Measurements from ENCODE around the gene PUSL1. TPM values are rescaled to one million over a fixed set of nuclear protein-coding genes. Genes with fewer than 3 reads are reported as not detected.
"Not testable (repeated sequence)": the region's sequence is repeated elsewhere in the genome, so short reads cannot be mapped to it uniquely, and the experiment has no call there.

The PUSL1 gene
- total RNA-seq, 1 donor from 2014 or later: 15.1 TPM

- DNase-seq: no peak
These were observed 2.2 kb downstream of the PUSL1 start for GRCh38 chr1:1310476-1311053.

DNA sequence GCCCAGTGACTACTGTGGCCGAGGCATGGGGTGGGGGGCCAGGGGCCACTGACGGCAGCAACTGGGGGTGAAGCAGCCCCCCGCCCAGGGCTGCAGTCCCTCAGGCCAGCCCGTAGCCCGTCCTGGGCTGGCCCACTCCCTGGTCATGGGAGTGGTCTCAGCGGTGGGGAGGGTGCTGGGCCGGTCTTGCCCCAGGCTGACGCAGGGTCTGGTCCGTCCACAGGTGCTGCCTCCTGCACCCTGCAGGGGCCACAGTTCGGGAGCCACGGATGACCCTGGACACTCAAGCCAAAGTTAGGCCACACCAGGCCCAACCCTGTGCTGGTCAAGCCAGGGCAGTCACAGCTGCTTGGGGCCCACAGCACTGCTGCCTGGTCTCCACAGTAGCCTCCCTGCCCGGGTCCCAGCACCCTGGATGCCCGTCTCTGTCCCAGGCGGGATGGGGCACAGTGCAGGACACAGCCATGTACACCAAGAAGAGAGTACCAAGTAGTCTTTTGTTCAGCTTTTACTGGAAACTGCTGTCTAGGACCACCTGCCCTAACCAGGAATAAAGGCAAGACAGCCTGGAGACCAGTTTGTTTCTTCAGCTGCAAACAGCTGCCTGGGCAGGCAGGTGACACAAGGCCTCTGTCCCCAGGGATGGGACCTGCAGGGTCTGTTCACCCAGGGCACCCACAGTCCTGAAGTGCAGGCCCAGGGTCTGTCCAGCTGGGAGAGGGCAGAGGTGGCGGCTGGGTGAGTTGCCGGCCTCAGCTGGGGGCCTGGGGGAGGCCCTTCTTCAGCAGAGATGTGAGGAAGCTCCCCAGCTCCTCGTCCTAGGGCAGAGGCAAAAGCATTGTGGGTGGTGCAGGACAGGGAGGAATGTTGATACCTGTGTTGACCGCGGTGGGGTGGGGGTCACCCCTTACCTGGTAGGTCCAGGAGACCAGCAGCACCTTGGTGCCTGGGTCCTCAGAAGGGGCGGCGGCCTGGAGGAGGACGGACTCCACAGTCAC lies 3.0 kb downstream of the PUSL1 start:
- no peak for DNase-seq

DNA sequence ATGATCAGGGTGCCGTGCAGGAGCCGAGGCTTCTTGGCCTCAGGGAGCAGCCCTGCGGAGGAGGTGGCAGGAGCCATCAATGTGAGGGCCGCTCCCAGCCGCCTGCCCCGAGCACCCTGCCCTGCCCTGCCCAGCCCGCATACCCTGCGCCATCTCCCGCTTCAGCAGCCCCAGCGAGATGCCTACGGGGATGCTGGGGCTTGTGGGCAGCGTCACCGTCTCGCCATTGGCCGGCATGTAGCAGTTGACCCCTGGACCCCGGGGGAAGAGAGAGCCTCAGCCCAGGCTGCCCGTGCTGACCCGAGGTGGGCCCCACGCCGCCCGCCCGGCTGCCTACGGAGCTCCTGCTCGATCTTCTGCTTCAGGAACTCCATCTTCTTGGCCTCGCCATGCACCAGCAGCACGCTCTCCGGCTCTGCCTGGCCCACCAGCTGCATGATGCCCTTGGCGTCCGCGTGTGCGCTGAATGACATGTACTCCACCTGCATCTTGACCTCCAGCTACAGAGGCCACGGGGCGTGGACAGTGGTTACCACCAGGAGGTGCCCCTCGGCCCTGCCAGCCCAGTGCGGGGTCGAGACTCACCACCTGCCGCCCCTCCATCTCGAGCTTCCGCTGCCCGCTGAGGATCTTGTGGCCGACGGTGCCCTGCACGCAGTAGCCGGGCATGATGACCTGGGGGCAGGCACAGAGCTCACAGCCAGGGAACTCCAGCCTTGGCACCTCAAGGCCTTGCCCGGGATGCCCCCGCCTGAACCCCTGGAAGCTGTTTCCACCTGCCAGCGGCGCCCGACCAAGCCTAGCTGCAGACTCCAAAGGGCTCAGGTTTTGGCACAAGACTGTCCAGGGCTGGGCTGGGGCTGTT lies 4.3 kb downstream of the PUSL1 start:
- no peak for DNase-seq

DNA sequence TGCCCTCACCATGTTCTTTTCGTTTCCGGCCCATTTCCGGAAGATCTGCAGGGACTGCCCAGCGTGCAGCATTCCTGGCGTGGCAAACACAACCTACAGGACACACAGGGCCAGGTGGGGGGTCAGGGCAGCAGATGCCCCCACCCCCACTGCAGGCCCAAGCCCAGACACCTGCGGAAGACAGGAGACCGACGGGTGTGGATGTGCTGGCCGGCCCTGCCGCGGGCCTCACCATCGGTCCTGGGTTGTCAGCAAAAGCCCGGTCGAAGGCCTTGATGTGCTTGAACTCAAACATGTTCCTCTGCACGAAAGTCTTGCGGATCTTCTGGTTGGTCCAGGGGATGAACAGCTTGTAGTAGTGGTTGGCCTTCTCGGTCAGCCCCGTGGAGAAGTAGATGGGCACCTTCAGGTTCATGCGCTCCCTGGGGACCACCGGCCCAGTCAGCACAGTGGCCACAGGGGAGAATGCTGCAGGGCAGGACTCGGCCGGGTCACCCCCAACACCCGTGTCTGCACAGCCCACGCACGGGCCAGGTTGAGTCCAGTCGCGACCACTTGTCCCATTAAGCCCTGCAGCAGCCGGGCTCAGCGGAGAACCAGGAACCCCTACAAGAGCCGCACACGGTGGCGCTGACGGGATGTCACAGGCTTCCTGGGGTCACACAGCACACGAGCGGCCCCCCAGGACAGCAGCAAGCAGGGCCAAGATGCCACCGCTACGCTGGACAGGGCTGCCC lies 5.3 kb downstream of the PUSL1 start:
- no peak for DNase-seq

DNA sequence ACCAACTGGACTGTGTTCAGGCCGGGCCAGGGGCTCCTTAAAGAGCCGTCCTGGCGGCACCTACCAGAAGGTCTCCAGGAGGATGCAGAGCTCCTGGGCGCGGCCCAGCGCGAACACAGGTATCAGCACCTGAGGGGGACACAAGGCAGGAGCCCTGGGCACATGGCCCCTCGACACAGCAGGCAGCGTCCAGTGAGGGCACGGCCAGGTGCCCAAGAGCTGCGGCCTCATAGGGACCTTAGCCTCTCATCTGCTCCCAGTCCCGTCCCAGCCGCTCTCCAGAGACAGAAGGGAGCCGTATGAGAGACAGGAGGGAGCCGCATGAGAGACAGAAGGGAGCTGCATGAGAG lies 5.8 kb downstream of the PUSL1 start:
- no peak for DNase-seq

GRCh38 chr1:1314678-1315335 lies 6.4 kb downstream of the PUSL1 start:
- no peak for DNase-seq

- no peak for DNase-seq
These were observed 7.1 kb downstream of the PUSL1 start for GRCh38 chr1:1315435-1315954.

DNA sequence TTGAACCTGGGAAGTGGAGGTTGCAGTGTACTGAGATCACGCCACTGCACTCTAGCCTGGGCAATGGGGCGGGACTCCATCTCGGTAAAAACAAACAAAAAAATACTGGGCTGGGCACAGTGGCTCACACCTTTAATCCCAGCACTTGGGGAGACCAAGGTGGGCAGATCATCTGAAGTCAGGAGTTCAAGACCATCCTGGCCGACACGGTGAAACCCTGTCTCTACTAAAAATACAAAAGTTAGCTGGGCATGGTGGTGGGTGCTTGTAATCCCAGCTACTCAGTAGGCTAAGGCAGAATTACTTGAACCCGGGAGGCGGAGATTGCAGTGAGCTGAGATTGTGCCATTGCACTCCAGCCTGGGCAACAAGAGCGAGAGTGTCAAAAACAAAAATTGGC lies 7.8 kb downstream of the PUSL1 start:
- not testable (repeated sequence) for DNase-seq

DNA sequence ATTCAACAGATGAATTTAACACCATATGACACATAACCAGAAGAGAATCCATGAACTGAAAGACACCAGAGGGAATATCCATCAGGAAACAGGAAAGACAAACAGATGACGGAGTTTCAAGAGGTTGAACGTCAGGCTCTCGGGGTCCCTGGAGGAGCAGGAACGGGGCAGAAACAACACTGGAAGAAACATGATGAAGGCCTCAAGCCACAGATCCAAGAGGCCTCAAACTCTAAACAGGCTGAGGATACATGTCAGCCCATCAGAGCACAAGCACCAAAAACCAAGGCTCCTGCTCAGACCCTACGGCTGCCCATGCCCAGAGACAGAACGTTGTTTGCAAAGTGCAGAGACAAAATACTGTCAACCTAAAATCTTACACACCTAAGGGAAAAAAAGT lies 9.0 kb downstream of the PUSL1 start:
- no peak for DNase-seq

GRCh38 chr1:1318131-1318652 lies 9.8 kb downstream of the PUSL1 start:
- DNase-seq: peak; percentile 87

DNA sequence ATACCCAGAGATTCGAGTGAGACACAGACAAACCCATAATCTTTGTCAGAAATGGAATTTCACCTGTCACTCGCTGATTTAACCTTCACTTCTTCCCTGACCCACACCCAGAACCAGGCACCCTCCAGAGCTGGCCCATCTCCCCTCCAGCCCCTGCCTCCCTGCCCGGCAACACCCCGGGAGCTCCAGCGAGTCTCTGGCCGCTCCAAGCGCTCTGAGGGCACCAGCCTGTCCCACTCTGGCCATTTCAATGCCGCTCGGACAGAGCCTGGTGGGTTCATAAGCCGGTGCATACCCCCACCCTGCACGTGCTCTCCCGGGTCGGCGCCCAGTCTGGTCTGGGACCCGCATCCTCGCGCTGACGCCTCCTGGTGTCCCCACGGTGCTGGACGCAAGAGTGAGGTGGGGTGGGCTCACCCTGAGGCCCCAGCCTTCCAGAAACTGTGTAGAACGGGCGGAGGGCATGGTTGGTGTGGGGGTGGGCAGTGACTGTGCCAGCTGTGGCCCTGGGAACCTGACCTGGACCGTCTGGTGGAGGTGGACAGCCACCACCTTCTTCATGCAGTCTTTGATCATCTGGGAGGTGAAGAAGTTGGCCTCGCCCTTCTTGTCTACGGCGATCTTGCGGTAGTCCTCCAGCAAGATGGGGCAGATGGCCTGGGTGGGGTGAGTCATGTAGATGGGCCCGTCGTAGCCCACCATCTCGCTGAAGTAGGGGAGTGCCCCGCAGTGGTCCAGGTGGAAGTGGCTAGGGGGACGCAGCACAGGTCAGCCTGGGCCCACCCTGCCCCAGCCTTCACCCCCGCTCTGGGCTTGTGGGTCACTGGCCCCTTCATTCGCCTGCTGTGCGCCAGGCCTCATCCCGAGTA lies 10.6 kb downstream of the PUSL1 start:
- DNase-seq: no peak

GRCh38 chr1:1319646-1319941 lies 11.2 kb downstream of the PUSL1 start:
- DNase-seq: no peak

DNA sequence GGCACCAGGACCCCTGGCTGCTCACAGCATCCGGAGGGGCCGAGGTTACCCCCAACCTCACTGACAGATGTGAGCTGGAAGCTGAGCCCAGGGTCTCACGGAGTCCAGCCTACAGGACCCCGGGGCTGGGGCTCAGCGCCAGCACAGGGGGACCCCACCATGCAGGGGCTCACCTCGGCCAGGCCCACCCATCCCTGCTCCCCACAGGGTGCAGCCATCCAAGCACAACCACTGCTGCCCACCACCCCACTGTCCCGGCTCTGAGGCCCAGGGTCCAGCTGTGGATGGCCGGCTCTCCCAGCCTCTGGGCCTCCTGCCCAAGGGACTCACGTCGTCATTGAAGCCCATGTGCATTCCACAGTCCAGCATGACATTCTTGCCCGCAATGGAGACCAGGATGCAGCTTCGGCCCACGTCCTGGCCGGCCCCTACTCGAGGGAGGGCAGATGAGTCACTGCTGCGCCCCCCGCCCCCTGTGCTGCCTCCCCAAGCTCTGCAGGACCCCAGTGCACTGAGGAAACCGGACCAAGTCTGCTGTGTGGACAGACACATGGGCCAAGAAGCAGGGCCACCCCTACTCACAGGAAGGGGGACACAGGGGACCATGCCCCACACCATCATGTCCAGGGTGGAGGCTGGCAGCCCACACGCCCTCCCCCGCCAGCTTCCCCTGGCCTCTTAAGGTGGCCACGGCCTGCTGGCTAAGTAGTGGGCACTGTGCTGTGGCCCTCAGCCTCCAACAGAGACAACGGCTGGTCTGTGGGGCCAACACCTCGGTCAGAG lies 12.5 kb downstream of the PUSL1 start:
- no peak for DNase-seq

DNA sequence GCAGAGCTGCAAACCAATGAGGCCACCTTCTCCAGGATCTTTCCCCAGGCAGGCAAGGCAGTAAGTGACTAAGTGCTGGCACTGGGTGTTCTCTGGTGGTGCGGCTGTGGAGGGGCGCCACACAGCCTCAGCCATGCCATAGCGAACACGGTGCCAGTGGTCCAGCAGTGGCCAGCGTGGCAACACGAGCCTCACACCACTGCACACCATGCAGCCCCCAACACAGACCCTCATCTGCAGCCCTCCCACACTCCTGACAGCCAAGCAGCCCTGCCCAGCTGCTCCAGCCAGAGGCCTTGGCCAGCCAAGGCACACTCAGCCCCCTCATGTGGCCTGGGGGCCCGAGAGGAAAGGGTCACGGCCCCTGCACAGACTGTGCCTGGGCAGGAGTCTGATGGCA lies 13.1 kb downstream of the PUSL1 start:
- no peak for DNase-seq

- no peak for DNase-seq
These were observed 14.0 kb downstream of the PUSL1 start for GRCh38 chr1:1322418-1322817.

DNA sequence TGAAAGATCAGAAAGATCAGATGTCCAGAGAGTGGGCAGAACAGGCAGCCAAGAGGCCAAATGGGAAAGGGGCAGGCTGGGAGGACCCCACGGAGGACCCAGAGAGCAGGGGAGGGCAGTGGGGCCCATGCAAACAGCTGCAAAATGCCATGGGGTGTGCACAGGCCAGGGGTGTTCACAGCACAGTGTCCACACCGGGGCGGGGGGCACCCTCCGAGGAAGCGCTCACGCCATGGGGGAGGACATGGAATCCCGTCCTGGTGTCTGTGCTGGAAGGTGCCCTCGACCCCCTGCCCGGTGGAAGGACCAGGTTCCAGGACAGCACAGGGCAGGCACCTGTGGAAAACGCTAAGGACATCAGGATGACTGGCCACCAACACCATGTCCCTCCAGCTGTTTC lies 14.6 kb downstream of the PUSL1 start:
- no peak for DNase-seq

DNA sequence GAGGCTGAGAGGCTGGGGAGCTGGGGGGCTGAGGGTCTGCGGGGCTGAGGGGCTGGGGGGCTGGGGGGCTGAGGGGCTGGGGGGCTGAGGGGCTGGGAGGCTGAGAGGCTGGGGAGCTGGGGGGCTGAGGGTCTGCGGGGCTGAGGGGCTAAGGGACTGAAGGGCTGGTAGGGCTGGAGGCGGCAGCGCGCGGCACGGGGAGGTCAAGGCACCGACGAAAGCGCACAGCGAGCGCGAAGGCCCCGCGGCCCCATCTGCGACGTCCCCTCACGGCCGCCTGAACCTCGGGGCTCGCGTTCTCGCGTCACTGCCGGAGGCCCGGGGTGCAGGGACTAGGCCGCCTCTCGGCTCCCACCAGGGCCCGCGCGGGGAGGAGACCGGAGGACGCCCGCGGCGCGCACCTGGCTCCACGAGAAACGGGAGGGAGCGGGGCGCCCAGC lies 15.7 kb downstream of the PUSL1 start:
- no peak for DNase-seq

GRCh38 chr1:1324524-1325287 lies 16.3 kb downstream of the PUSL1 start, which contains the start of the genes CPTP and INTS11:
Gene CPTP, plus strand, starts transcription at chr1:1324802. Its CDS starts 2,109 bp downstream, at chr1:1326911.
Gene INTS11, minus strand, starts transcription at chr1:1324660. Its CDS starts 52 bp downstream, at chr1:1324608.
- DNase-seq: peak; percentile 97

All from tongue (tissue), 2 donors.